ENCODE results near the gene DOCK2.
A peak's percentile ranks its signal among the peaks of the same experiment; 100 is the strongest.
"Not testable (repeated sequence)": the region's sequence is repeated elsewhere in the genome, so short reads cannot be mapped to it uniquely, and the experiment has no call there.

Gene DOCK2

DNA sequence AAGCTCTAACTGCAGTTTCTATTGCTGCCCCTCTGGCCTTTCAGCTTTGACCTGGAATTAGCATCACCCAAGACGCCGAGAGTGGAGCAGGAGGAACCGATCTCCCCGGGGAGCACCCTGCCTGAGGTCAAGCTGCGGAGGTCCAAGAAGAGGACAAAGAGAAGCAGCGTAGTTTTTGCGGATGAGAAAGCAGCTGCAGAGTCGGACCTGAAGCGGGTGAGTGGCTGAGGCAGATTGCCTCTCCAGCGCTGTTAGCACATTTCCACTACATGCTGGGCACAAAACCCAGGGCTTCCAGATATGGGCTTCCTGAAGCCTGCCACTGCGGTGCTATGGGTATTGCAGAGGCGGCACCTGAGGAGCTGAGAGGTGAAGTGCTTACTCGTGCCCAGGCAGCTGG lies 441.9 kb downstream of the DOCK2 start:
- DNase-seq (ENCODE audit: low read depth in 2 of 2, low spot score in 1 of 2) = no peak

DNA sequence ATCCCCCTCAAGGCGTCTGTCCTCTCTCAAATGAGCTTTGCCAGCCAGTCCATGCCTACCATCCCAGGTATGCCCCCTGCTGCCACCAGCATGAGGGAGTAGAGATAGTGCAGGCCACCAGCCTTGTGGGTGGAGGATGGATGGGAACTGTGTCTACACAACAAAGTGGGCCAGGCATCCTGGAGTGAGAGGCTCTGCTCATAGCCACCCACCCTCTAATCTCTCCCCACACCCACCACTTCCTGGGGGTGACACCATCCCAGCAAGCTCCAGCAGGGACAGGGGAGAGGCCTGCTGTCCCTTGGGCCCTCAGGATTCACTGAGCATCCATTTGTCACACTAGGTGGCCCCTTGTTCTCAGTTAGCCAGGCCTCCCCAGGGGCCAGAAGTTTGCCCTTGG lies 443.1 kb downstream of the DOCK2 start:
- no peak for DNase-seq (ENCODE audit: low read depth in 2 of 2, low spot score in 1 of 2)

DNA sequence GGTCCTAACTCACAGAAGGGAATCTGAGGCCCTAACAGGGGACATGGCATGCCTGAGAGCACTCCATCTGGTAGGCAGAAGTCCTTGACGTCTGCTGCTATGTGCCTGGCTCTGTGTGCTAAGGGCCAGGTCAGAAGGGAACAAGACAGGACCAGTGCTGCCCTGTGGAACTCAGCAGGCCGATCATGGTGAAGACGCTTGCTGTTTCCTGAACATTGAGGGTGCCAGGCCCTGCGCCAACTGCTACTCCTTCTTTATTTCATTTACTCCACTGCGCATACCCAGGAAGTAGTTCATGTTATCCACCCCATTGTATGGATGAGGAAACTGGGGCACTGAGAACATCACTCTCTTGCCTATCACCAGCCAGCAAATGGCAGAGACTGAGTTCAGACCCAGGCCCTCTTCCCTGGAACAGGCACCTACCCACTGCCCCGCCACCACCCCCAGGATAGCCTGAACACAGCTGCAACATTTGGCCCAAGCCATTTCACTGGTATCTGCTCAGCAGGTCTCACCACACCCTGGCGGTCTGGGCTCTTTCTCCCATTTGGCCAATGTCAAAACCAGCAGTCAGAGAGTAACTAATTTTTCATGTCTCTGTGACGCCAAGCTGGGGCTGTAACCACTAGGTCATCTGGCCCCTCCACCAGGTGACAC lies 443.8 kb downstream of the DOCK2 start:
- DNase-seq (ENCODE audit: low read depth in 2 of 2, low spot score in 1 of 2) = no peak

DNA sequence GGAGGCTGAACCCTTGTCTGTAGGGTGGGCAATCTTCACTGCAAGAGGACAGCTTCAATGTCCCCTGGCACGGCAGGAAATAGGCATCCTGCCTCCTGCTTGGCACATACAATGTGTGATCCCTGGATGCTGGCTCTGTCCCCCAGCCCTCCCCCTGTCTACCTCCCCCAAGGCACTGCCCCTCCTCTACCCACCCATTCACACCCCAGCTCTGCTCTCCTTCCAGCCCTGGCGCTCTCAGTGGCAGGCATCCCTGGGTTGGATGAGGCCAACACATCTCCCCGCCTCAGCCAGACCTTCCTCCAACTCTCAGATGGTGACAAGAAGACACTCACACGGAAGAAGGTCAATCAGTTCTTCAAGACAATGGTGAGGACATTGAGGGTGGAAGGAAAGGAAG lies 444.5 kb downstream of the DOCK2 start:
- DNase-seq (ENCODE audit: low read depth in 2 of 2, low spot score in 1 of 2) = no peak

DNA sequence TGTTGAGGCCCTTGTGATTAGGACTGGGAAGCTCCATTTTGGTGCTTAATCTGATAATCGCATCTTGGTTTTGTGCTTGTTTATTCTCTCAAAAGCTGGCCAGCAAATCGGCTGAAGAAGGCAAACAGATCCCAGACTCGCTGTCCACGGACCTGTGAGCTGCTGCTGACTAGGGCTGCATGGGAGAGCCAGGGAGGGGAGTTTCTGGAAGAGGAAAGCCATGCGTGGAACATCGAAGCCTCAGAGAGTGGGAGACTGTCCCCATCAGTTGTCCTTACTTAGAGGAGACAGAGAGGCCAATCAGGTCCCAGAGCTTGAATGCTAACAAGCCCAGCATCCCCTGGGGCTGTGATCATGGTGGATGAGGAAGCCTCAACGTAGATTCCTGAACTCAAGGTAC lies 445.6 kb downstream of the DOCK2 start:
- no peak for DNase-seq (ENCODE audit: low read depth in 2 of 2, low spot score in 1 of 2)

DNA sequence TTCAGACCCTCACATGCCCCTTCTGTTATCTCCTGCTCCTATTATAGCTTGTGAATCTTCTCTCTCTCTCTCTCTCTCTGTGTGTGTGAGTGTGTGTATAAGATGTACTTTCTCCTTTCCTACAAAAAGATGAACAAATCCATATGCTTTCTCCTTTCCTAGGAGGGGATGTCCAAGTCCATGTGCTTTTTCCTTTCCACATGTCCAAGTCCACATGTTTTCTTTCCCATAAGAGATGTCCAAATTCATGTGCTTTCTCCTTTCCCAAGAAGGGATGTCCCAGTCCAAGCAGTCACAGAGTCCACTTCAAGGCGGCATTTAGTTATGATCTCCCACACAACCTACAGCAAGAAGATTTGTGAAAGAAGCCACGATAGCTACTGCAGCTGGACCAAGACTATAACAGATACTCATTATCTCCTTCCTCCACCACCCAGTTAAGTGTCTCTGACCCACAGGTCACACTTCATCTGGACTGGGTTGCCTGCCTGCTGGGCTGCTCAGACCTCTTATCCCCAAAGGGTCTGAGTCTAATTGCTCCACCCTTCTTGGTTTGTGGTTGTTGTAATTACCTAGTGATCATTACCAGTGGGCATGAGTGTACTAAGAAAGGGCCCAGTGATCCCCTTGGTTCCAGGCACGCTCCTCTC lies 450.2 kb downstream of the DOCK2 start:
- DNase-seq (ENCODE audit: low read depth in 2 of 2, low spot score in 1 of 2) = no peak

DNA sequence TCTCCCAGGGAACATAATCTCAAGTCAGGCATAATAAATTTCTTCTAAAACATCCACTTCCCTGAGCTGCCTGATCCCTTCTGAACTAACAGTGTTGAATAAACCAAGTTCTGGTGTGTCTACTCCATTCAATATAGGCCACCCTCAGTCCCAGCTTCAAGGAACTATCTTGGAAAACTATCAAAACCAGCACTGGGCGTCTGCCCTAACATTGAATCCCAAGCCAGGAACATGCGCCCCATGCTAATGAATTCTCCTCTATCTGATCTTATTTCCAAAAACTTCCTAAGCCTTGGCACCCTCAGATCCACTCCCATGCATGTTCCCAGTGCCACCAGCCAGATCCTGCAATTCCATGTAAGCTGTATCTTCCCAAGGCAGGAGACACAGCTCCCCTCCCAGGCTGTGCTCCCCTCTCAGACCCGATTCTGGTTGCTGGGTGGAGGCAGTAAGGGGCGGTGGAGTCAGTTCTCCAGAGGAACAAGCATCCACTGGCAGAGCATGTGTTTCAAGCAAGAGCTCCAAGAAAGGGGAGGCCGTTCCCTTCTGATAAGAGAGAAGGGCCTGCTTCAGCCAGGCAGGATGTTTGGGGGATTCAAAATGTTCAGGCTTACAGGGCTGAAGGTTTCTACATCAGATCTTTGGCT lies 455.5 kb downstream of the DOCK2 start:
- no peak for DNase-seq (ENCODE audit: low read depth in 2 of 2, low spot score in 1 of 2)

DNA sequence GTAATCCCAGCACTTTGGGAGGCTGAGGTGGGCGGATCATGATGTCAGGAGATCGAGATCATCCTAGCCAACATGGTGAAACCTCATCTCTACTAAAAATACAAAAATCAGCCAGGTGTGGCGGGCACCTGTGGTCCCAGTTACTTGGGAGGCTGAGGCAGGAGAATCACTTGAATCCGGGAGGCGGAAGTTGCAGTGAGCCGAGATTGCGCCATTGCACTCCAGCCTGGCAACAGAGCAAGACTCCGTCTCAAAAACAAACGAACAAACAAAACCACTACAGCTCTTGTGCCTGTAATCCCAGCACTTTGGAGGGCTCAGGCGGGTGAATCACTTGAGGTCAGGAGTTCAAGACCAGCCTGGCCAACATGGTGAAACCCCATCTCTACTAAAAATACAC lies 457.3 kb downstream of the DOCK2 start:
- not testable (repeated sequence) for DNase-seq (ENCODE audit: low read depth in 2 of 2, low spot score in 1 of 2)

DNA sequence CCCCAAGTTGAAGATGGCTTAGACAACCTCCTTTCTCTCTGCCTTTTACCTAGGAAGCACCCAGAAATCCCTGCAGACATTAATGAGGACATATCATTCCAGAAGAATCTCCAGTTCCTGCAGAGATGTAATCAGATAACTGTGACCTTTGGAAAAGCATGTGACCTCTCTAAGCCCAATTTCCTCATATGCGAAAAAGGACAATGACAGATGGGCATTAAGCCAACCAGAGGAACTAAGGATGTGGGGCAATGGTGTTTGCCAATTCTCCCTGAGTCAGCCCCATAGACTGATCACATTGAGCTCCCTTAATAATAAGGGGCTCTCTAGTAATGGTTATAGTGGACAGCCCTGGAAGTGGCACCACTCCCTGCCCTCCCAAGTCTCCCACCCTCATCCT lies 458.6 kb downstream of the DOCK2 start:
- DNase-seq (ENCODE audit: low read depth in 2 of 2, low spot score in 1 of 2) = no peak

DNA sequence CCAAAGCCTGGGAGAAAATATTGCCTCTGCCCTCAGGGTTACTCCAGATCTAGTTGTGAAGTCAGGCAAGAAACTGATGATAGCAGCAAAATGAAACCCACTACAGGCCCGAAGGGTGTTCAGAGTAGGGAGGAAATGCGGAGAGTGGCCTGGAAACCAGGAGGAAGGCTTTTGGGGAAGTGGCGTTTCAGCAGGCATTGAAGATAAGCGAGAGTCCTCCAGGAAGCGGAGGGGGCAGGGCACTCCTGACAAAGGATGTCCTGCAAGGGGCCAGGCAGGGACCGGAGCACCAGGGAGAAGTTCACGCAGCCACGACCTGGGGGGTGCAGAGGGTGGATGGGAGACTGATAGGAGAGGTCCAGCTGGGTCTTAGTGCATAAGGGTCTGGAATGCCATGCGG lies 460.9 kb downstream of the DOCK2 start:
- DNase-seq (ENCODE audit: low read depth in 2 of 2, low spot score in 1 of 2) = no peak

DNA sequence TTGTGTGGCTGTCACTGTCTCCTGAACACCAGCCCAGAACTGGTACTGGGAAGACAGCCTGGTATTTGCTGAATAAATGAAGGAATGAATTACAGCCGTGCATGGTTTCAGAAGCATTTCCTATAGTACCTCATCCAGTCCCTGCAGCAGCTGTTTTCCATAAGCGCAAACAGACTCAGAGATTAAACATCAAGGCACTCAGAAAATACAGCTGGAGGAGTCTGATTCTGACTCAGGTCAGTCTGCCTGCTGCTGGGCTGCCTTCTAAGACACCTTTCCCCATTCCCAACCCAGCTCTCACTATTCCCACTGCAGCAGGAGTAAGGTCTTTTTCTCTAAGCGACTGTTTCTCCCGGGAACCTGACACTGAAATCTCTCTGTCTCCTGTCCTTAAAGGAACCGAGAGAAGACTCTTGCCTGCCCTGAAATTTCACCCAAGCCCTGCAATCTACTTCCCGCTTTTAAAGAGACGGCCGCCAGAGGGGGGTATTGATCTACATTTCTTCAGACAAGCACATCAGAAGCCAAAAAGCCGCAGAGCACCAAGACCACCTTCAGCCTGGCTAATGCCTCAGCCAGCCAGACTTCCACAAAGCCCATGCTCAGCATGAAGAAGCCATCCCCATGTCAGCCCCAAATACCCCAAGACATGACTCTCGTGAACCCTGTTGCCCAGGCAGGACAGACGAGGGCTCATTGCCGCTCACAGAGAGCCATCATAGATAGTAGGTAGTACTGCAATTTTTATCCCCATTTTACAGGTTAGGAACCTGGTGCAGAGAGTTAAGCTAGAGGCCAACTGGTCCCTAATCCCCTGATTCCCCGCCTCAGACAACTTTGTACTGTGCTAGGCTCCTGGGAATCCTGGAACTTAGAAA lies 463.2 kb downstream of the DOCK2 start:
- DNase-seq (ENCODE audit: low read depth in 2 of 2, low spot score in 1 of 2) = peak; percentile 10 to 51

DNA sequence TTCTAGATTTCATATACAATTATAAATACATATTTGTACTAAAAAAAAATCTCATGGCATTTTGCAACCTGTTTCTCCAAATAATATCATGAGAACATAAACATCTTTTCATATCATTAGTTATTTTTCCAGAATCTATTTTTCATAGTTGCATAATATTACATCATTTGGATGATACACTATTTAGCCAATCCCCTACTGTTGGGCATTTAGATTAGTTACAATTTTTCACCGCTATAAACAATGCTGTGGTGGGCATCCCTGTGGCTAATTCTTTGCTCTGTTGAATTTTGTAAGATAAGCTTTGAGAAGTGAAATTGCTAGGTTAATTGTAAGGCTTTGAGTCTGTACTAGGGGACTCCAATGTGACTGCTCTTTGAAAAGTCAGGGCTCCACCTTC lies 466.4 kb downstream of the DOCK2 start:
- no peak for DNase-seq (ENCODE audit: low read depth in 2 of 2, low spot score in 1 of 2)

DNA sequence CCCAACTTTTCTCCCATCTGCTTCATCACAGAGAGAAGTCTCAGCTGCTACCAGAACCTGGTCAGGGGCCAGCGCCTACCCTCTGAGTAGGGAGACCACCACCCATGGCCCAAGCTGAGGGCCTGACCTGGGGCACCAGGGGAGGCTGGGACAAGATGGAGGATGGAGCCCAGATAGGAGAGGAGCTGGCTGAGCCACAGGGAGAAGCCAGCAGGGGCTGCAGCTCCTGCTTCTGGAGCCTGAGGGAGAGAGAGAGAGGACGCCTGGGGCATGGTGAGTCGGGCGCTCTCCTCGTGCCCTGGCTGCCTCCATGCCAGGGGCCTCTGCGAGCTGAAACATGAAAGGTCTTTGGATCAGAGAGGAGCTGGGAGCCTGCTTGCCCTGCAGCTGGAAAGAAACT lies 467.2 kb downstream of the DOCK2 start:
- DNase-seq (ENCODE audit: low read depth in 2 of 2, low spot score in 1 of 2) = no peak

DNA sequence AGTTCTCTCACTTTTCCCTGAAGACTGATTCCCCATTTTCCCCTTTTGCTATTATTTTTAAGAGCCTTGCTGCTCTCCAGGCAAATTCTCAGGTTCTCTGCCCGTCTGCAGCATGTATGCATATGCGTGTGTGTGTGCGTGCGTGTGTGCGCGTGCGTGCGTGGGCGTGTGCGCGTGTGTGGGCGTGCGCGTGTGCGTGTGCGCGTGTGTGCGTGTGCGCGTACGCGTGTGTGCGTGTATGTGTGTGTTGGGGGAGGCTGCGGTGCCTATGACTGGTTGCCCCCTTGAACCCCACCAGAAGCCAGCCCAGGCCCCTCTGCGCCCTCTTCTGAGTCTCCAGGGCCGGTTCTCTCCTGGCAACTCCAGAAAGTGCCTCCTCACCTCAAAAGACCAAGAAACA lies 467.6 kb downstream of the DOCK2 start:
- DNase-seq (ENCODE audit: low read depth in 2 of 2, low spot score in 1 of 2) = no peak

DNA sequence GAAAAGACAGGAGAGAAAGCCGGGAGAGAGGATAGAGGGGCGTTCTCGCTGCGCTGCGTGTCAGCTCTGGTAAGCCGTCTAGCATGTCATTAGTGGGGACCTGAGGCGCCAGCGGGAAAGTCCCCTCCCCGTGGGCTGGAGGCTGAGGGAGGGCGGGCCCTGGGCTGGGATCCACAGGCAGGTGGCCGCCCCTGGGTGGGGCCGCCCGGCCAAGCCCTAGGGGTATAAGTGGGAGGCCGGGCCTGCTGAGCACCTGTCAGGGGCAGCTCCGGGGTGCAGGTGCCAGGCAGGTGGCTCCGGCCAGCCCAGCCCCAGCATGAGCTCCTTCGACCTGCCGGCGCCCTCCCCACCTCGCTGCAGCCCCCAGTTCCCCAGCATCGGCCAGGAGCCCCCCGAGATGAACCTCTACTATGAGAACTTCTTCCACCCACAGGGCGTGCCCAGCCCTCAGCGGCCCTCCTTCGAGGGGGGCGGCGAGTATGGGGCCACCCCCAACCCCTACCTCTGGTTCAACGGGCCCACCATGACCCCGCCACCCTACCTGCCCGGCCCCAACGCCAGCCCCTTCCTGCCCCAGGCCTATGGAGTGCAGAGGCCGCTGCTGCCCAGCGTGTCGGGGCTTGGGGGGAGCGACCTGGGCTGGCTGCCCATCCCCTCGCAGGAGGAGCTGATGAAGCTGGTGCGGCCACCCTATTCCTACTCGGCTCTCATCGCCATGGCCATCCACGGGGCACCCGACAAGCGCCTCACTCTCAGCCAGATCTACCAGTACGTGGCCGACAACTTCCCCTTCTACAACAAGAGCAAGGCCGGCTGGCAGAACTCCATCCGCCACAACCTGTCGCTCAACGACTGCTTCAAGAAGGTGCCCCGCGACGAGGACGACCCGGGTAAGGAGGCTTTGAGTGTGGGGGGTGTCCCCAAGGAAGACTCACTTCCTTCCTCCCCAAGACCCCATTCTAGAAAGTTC lies 468.9 kb downstream of the DOCK2 start, which contains the start of gene FOXI1:
FOXI1 (plus strand) TSS at position 256 of the 970 bp plus-strand sequence; CDS start at position 317, 61 bp downstream.
- DNase-seq (ENCODE audit: low read depth in 2 of 2, low spot score in 1 of 2) = no peak

DNA sequence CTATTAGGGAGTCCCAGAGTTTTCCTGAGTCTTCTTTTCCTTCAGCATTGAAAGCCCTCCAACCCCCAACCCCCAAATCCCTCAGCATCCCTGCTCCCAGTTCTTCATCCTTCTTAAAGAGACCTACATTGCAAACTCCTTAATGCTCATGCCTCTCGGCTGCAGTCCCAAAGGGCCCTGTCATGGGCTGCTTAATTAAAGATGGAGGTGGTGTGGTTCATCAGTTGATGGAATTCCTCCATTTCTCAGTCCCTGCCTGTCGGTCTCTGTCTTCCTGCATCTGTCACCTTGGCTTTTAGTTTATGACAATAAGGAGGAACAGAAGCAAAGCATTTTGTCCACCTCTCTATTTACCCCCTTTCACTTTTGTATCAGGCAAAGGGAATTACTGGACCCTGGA lies 470.6 kb downstream of the DOCK2 start:
- DNase-seq (ENCODE audit: low read depth in 2 of 2, low spot score in 1 of 2) = no peak

DNA sequence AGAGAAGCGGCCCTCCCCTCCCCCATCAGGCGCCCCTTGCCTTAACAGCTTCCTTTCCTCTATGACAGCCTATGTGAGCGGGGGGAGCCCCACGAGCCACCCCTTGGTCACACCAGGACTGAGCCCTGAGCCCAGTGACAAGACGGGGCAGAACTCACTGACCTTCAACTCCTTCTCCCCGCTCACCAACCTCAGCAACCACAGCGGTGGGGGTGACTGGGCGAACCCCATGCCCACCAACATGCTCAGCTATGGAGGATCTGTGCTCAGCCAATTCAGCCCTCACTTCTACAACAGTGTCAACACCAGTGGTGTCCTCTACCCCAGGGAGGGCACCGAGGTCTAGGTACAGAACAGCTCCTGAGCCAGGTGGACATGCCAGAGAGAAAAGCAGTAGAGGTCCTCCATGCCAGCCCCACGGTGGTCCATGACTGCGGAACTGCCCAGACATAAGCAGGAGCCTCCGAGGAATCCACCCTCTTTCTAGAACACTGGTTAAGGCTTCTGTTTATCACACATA lies 471.3 kb downstream of the DOCK2 start:
- DNase-seq (ENCODE audit: low read depth in 2 of 2, low spot score in 1 of 2) = no peak

DNA sequence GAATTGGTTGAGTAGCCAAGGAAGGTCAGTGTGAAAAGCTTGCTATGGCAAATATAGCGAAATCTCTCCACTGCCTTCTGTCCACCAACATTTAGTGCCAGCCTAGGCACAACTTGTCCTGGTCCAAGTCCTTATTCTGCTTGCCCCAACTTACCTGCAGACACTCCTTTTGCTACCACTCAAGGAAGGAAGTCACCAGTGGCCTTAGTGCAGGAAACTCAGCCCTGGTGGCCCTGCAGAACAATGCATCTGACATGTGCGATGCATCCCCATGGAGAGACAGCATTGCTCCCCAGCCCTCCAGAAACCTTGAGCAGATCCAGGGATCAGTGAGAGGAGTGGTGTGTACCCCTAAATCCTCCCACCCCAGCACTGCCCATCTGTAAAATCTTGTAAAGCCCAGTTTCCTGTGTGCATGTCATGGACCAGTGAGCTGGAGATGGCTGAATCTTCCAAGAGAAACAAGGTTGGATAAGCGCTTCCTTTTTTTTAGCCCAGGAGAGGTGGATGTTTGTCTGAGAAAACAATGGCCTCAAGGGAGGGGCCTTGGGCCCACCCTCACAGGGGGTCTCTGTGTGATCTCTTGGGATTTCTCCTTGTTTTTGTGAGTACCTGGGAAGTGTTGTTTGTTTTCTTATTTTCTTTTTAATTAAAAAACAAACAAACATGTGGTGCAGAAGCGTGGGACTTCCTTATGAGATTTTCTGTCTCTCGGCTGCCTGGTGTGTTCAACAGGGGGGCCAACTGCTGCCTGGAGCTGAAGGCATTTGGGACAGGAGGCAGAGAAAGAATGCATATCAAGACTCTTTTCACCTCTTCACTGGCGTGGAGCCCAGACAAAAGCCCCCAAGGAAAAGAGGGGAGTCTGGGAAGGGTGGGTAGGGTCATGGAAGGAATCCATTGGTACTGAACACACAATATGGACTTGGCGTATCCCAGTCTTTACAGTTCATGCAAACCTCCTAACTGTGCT lies 472.3 kb downstream of the DOCK2 start:
- DNase-seq (ENCODE audit: low read depth in 2 of 2, low spot score in 1 of 2) = no peak

Data from stimulated activated CD8-positive, alpha-beta memory T cell treated with anti-CD3 and anti-CD28 coated beads, Interleukin-4, amount 100 ng/mL, for 1 hour (primary cell).